Left lung (tissue), 10 donors: ENCODE data around the gene CCT2. TPM values are rescaled to one million over a fixed set of nuclear protein-coding genes. Genes with fewer than 3 reads are reported as not detected.

Experiments used
- ATAC-seq: fragments of 200-7000 bp; cut with Tn5 transposase; one replicate; pipeline ENCODE4 v1.9.1; 2020; ENCODE audit warnings: moderate library complexity
- DNase-seq, 4 donors: peaks; one replicate each; pipeline ENCODE4 v3.0.0-alpha.2; 2013 to 2020
- H3K27ac ChIP-seq, 2 donors: fragments of 200-600 bp; sonication (generic) in 1 of 2; one replicate each; pipeline versions ENCODE4 v1.5.0 to v1.8.0; 2020 to 2021
- H3K27me3 ChIP-seq, 2 donors: fragments of 200-600 bp; sonication (generic) in 1 of 2; one replicate each; pipeline versions ENCODE4 v1.5.0 to v1.8.0; 2020 to 2021
- H3K36me3 ChIP-seq, 2 donors: fragments of 200-600 bp; sonication (generic) in 1 of 2; one replicate each; pipeline versions ENCODE4 v1.5.0 to v1.8.0; 2020 to 2021
- H3K4me1 ChIP-seq, 2 donors: fragments of 200-600 bp; one replicate each; pipeline ENCODE4 v1.8.0; 2021
- H3K4me3 ChIP-seq, 2 donors: fragments of 200-600 bp; sonication (generic) in 1 of 2; one replicate each; pipeline versions ENCODE4 v1.5.0 to v1.8.0; 2020 to 2021; ENCODE audit warnings: mild to moderate bottlenecking in 1 of 2
- H3K9me3 ChIP-seq, 2 donors: fragments of 200-600 bp; sonication (generic) in 1 of 2; one replicate each; pipeline versions ENCODE4 v1.5.0 to v1.8.0; 2020 to 2021
- intact Hi-C, 2 donors: fragments of 100-400 bp; cut with DNase I; formaldehyde crosslinking; loops; one replicate each; pipeline versions ENCODE4 v1.11.2 to v1.14.2; 2022
- polyA plus RNA-seq, 6 donors: library from polyadenylated mRNA; unstranded; fragments of 120-200 nt; gene quantifications; one replicate each; pipeline ENCODE4 v1.2.1, GENCODE V29; 2013; ENCODE audit not compliant: insufficient read length in 6 of 6
- total RNA-seq, 2 donors: library from RNA; stranded (reverse); fragmentation: NEBNext Ultra II Directional; extraction: Animal tissue kit (Norgen Biotek cat#: 25700); gene quantifications; one replicate each; pipeline ENCODE4 v1.2.1, GENCODE V29; 2021
- TF ChIP-seq, protein P1 (sequence below), 2 donors: fragments of 200-600 bp; sonication (generic) in 1 of 2; IDR thresholded peaks; one replicate each; pipeline versions ENCODE4 v1.5.0 to v1.8.0; 2021; ENCODE audit warnings: antibody characterized with exemption in 2 of 2
- donor health status: DM: no; HTN: yes; CAD: no.
- donor health status: DM: no; HTN: no; CAD: no.

Gene CCT2
- total and polyA plus RNA-seq, 8 donors: 115 to 259 (median 246) TPM

DNA sequence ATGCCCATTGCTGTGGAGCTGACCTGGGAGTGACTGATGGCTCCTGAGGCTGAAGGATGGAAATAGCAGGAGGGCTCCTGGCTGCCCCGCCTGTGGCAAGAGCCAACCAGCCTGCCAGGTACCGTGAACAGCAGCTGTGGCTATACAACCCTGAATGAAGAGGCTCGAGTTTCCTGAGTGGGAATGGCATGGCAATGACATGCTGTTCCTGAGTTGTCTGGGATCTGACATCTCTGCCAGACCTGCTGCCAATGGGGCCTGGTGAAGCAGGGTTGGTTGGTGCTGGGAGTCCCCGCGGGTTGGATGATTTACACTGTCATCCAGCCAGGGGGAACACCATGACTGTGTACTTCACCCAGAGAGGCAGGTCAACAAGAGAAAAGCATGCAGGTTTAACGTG, 57.3 kb downstream of the CCT2 start:
- DNase-seq (no peak), ATAC-seq (no peak)
- Histone ChIP-seq H3K4me1 (no peaks in the 10 kb centered on the region), H3K4me3 (no peak overlapping the region), H3K27me3 (no peaks in the 10 kb centered on the region), H3K9me3 (no peaks in the 10 kb centered on the region), H3K27ac (no peak overlapping the region), H3K36me3 (no peaks in the 10 kb centered on the region)
- TF ChIP-seq, protein P1, sequence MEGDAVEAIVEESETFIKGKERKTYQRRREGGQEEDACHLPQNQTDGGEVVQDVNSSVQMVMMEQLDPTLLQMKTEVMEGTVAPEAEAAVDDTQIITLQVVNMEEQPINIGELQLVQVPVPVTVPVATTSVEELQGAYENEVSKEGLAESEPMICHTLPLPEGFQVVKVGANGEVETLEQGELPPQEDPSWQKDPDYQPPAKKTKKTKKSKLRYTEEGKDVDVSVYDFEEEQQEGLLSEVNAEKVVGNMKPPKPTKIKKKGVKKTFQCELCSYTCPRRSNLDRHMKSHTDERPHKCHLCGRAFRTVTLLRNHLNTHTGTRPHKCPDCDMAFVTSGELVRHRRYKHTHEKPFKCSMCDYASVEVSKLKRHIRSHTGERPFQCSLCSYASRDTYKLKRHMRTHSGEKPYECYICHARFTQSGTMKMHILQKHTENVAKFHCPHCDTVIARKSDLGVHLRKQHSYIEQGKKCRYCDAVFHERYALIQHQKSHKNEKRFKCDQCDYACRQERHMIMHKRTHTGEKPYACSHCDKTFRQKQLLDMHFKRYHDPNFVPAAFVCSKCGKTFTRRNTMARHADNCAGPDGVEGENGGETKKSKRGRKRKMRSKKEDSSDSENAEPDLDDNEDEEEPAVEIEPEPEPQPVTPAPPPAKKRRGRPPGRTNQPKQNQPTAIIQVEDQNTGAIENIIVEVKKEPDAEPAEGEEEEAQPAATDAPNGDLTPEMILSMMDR (IDR thresholded peaks at IDR 0.05): no peak
- intact Hi-C loops: no loop called here

- no peak for DNase-seq
- Histone ChIP-seq H3K9me3 (no peaks in the 10 kb centered on the region), H3K4me3 (no peak overlapping the region), H3K27me3 (no peaks in the 10 kb centered on the region), H3K27ac (no peak overlapping the region), H3K4me1 (no peaks in the 10 kb centered on the region), H3K36me3 (no peaks in the 10 kb centered on the region)
- TF ChIP-seq, protein P1 (IDR thresholded peaks at IDR 0.05): no peak
- no peak for ATAC-seq
- intact Hi-C loops: no loop called here
Observed at GRCh38 chr12:69644511-69644910, 59.3 kb downstream of the CCT2 start.

DNA sequence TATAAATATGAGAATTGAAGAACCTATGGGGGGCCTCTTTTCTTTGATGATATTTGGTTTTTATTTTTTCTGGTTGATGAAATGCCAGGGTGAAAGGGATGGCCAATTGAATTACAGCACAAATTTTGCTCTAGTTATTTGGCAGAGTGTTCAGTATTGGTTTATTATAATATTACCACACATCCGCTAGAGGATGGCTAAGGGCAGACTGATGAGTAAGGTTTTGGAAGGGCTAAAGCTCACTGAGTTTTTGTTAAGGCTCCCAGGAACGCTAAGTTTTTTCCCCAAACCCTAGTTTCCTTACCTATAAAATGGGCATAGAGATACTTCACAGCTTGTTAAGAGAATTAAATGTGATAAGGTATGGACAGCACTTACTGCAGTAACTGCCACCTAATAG, 59.8 kb downstream of the CCT2 start:
- ATAC-seq (no peak), DNase-seq (no peak)
- Histone ChIP-seq H3K4me3 (no peak overlapping the region), H3K36me3 (no peaks in the 10 kb centered on the region), H3K9me3 (no peaks in the 10 kb centered on the region), H3K27ac (no peak overlapping the region), H3K27me3 (no peaks in the 10 kb centered on the region), H3K4me1 (no peaks in the 10 kb centered on the region)
- TF ChIP-seq, protein P1 (IDR thresholded peaks at IDR 0.05): no peak
- intact Hi-C loops: no loop called here

- ATAC-seq: no peak
Observed at GRCh38 chr12:69647178-69647577, 61.9 kb downstream of the CCT2 start.

DNA sequence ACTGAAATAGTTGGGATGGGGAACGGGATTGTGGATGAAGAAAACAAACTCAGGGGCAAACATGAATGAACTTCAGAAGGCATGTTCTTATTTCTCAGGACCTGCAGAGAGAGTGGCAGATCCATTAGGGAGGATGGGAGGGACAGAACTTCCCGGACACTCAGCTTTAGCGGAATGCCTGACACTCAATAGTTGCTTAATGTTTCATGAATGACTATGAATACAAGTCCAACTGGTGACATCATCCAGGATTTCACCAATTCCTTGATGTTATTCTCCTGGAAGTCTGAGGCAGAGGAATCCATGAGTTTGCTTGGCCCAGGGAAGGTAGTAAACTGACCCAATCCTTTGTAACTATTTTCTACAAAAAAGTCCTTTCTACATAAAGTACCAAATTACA, 63.2 kb downstream of the CCT2 start:
- intact Hi-C loops: no loop called here
- Histone ChIP-seq H3K27me3 (no peaks in the 10 kb centered on the region), H3K4me1 (no peaks in the 10 kb centered on the region), H3K9me3 (no peaks in the 10 kb centered on the region), H3K4me3 (no peak overlapping the region), H3K36me3 (no peaks in the 10 kb centered on the region), H3K27ac (no peak overlapping the region)
- ATAC-seq (no peak), DNase-seq (no peak)
- TF ChIP-seq, protein P1 (IDR thresholded peaks at IDR 0.05): no peak

More at GRCh38 chr12:69647178-69647577, 61.9 kb downstream of the CCT2 start:
- Histone ChIP-seq H3K36me3 (no peaks in the 10 kb centered on the region), H3K27ac (no peak overlapping the region), H3K4me1 (no peaks in the 10 kb centered on the region), H3K4me3 (no peak overlapping the region), H3K9me3 (no peaks in the 10 kb centered on the region), H3K27me3 (no peaks in the 10 kb centered on the region)
- no peak for DNase-seq
- intact Hi-C loops: no loop called here
- TF ChIP-seq, protein P1 (IDR thresholded peaks at IDR 0.05): no peak
